ENCODE results near the gene B4GALT3. TPM values are rescaled to one million over a fixed set of nuclear protein-coding genes. Genes with fewer than 3 reads are reported as not detected.

Gene B4GALT3
- total and polyA plus RNA-seq, 7 donors = 16.3 to 48.1 (median 30.3) TPM

- intact Hi-C loops (cut with DNase I) = no loop called here
- WGBS, 3 donors = 87 to 89% (median 87%) methylated on average over 4 of the region's 4 CpGs
Observed at GRCh38 chr1:161195171-161195570, 17.9 kb upstream of the B4GALT3 start.

GRCh38 chr1:161193561-161194235, 16.4 kb upstream of the B4GALT3 start:
- intact Hi-C loops (cut with DNase I) = loop anchor here in 1 of 2 donors (5.0 kb wide), 1 partner anchor 189 kb away; no protein-coding TSS in a partner anchor
- ATAC-seq (peak; percentile 82 to 85 (median 84)), DNase-seq (peak; percentile 70 to 85)
- WGBS, 3 donors = 45 to 54% (median 52%) methylated on average over 21 of the region's 21 CpGs
- Histone ChIP-seq H3K9me3 (no peaks in the 10 kb centered on the region), H3K27ac (peak overlapping the region; percentile 42), H3K4me1 (peaks cover 13% of the 10 kb centered on the region), H3K4me3 (peak overlapping the region; percentile 37), H3K27me3 (ENCODE audit: insufficient read depth in 3 of 3, low read length in 2 of 3) (no peaks in the 10 kb centered on the region), H3K36me3 (ENCODE audit: insufficient read depth in 1 of 2, low read depth in 1 of 2) (no peaks in the 10 kb centered on the region)
- TF ChIP-seq CTCF (IDR thresholded peaks at IDR 0.05) = peak; percentile 27

More at GRCh38 chr1:161195171-161195570, 17.9 kb upstream of the B4GALT3 start:
- Histone ChIP-seq H3K4me1 (peaks cover 16% of the 10 kb centered on the region), H3K27ac (no peak overlapping the region), H3K27me3 (ENCODE audit: insufficient read depth in 3 of 3, low read length in 2 of 3) (no peaks in the 10 kb centered on the region), H3K36me3 (ENCODE audit: insufficient read depth in 1 of 2, low read depth in 1 of 2) (no peaks in the 10 kb centered on the region), H3K9me3 (no peaks in the 10 kb centered on the region), H3K4me3 (peak overlapping the region; percentile 16)
- no peak for TF ChIP-seq CTCF (IDR thresholded peaks at IDR 0.05)
- no peak for ATAC-seq
- DNase-seq = no peak

GRCh38 chr1:161192476-161193465, 15.5 kb upstream of the B4GALT3 start:
- peak; percentile 64 to 85 (median 64) for ATAC-seq
- H3K36me3 ChIP-seq (ENCODE audit: insufficient read depth in 1 of 2, low read depth in 1 of 2) = no peaks in the 10 kb centered on the region
- peak; percentile 57 to 61 for DNase-seq
- no peaks in the 10 kb centered on the region for H3K27me3 ChIP-seq (ENCODE audit: insufficient read depth in 3 of 3, low read length in 2 of 3)
- H3K4me3 ChIP-seq = no peak overlapping the region
- peak; percentile 85 for TF ChIP-seq CTCF (IDR thresholded peaks at IDR 0.05)
- intact Hi-C loops (cut with DNase I) = loop anchor here in 1 of 2 donors (5.0 kb wide), 1 partner anchor 190 kb away; no protein-coding TSS in a partner anchor
- H3K27ac ChIP-seq = peak overlapping the region; percentile 15
- peaks cover 4% of the 10 kb centered on the region for H3K4me1 ChIP-seq
- WGBS, 3 donors = 56 to 58% (median 56%) methylated on average over 15 of the region's 15 CpGs
- H3K9me3 ChIP-seq = no peaks in the 10 kb centered on the region

GRCh38 chr1:161191971-161192370, 14.7 kb upstream of the B4GALT3 start:
- no peaks in the 10 kb centered on the region for H3K36me3 ChIP-seq (ENCODE audit: insufficient read depth in 1 of 2, low read depth in 1 of 2)
- no peak for TF ChIP-seq CTCF (IDR thresholded peaks at IDR 0.05)
- intact Hi-C loops (cut with DNase I) = loop anchor here in 1 of 2 donors (5.0 kb wide), 1 partner anchor 190 kb away; no protein-coding TSS in a partner anchor
- ATAC-seq = no peak
- no peak overlapping the region for H3K4me3 ChIP-seq
- no peaks in the 10 kb centered on the region for H3K9me3 ChIP-seq
- H3K4me1 ChIP-seq = peaks cover 3% of the 10 kb centered on the region
- no peak overlapping the region for H3K27ac ChIP-seq
- H3K27me3 ChIP-seq (ENCODE audit: insufficient read depth in 3 of 3, low read length in 2 of 3) = no peaks in the 10 kb centered on the region
- 75 to 77% (median 75%) methylated on average over 8 of the region's 8 CpGs for WGBS, 3 donors
- peak in 1 of 2 donors; percentile 46 for DNase-seq

Data from psoas muscle (tissue), 8 donors.